ENCODE measurements around the gene EEF1A2.

The EEF1A2 gene

GRCh38 chr20:63438121-63438520 is 60.8 kb downstream of the EEF1A2 start:
- H3K27me3 ChIP-seq (replicated peaks; ENCODE audit: control insufficient read depth, insufficient read depth, low read length), result no peaks in the 10 kb centered on the region
- no peaks in the 10 kb centered on the region for H3K36me3 ChIP-seq (ENCODE audit: control insufficient read depth, insufficient read depth, low read length)
- no peak overlapping the region for H3K4me3 ChIP-seq (replicated peaks; ENCODE audit: low read depth, low read length)
- DNase-seq (ENCODE audit: extremely low read depth, insufficient read length), result no peak
- no peak for TF ChIP-seq CTCF (IDR thresholded peaks at IDR 0.05; ENCODE audit: insufficient read depth, low read length, poor library complexity, severe bottlenecking)
